Measurements from ENCODE around the gene FAP.

GRCh38 chr2:162125138-162125537, 118.1 kb downstream of the FAP start:
- TF ChIP-seq, protein P1, sequence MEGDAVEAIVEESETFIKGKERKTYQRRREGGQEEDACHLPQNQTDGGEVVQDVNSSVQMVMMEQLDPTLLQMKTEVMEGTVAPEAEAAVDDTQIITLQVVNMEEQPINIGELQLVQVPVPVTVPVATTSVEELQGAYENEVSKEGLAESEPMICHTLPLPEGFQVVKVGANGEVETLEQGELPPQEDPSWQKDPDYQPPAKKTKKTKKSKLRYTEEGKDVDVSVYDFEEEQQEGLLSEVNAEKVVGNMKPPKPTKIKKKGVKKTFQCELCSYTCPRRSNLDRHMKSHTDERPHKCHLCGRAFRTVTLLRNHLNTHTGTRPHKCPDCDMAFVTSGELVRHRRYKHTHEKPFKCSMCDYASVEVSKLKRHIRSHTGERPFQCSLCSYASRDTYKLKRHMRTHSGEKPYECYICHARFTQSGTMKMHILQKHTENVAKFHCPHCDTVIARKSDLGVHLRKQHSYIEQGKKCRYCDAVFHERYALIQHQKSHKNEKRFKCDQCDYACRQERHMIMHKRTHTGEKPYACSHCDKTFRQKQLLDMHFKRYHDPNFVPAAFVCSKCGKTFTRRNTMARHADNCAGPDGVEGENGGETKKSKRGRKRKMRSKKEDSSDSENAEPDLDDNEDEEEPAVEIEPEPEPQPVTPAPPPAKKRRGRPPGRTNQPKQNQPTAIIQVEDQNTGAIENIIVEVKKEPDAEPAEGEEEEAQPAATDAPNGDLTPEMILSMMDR (IDR thresholded peaks at IDR 0.05; ENCODE audit: poor library complexity): no peak
- no peak for TF ChIP-seq EZH2 (IDR thresholded peaks at IDR 0.05; ENCODE audit: borderline replicate concordance)

Data from hepatocyte (in vitro differentiated cells).